GM18498 (cell line): ENCODE data around the gene IFNGR2.
A peak's percentile ranks its signal among the peaks of the same experiment; 100 is the strongest.
"Not testable (repeated sequence)": the region's sequence is repeated elsewhere in the genome, so short reads cannot be mapped to it uniquely, and the experiment has no call there.

Source experiments
- ATAC-seq: cut with Tn5 transposase; IDR thresholded peaks from one replicate; pipeline ENCODE4 v1.9.1; 2021; ENCODE audit warnings: mild to moderate bottlenecking, moderate library complexity; ENCODE audit not compliant: unreplicated experiment

Gene IFNGR2

GRCh38 chr21:33401630-33401992, 1.6 kb upstream of the IFNGR2 start:
- no peak for ATAC-seq

GRCh38 chr21:33402001-33402979, 923 bp upstream of the IFNGR2 start:
- ATAC-seq, result no peak

- ATAC-seq, result peak; percentile 27
These were observed 773 bp downstream of the IFNGR2 start for GRCh38 chr21:33403786-33404585.

DNA sequence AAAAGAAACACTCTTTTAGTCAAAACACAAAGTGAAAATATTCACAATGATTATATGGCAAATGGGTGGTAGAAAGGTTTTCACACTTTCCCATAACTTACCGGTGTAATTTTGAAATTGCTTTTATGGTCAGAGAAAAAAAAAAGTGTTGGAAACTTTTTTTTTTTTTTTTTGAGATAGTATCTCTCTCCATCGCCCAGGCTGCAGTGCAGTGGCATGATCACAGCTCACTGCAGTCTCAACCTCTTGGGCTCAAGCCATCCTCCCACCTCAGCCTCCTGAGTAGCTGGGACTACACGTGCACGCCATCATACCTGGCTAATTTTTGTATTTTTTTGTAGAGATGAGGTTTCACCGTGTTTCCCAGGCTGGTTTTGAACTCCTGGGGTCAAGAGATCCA, 3.3 kb downstream of the IFNGR2 start:
- ATAC-seq, result no peak

- ATAC-seq, result no peak
These were observed 8.8 kb downstream of the IFNGR2 start for GRCh38 chr21:33411949-33412430.

- ATAC-seq, result not testable (repeated sequence)
These were observed 9.2 kb downstream of the IFNGR2 start for GRCh38 chr21:33412439-33412831.

GRCh38 chr21:33412832-33413519, 9.8 kb downstream of the IFNGR2 start:
- ATAC-seq, result no peak

- no peak for ATAC-seq
These were observed 10.9 kb downstream of the IFNGR2 start for GRCh38 chr21:33414068-33414467.

- no peak for ATAC-seq
These were observed 11.7 kb downstream of the IFNGR2 start for GRCh38 chr21:33414926-33415325.

DNA sequence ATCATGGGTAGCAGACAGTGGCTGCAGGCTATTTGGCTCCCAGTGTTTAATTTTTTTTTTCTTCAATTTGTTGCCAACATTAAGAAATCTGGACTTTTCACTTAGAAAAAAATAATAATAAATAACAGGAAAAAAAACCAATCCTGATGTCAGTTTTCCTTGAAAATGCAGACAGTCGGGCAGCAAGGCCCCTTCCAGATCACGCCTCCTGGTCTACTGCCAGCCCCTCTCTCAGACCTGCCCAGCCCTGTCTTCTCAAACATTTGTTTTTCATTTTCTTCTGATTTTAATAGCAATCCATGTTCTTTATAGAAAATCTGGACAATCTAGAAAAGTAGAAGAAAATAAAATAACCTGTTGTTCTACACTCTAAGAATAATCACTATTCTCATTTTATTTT, 15.5 kb downstream of the IFNGR2 start:
- ATAC-seq, result no peak

GRCh38 chr21:33419538-33420123, 16.4 kb downstream of the IFNGR2 start:
- ATAC-seq, result no peak

DNA sequence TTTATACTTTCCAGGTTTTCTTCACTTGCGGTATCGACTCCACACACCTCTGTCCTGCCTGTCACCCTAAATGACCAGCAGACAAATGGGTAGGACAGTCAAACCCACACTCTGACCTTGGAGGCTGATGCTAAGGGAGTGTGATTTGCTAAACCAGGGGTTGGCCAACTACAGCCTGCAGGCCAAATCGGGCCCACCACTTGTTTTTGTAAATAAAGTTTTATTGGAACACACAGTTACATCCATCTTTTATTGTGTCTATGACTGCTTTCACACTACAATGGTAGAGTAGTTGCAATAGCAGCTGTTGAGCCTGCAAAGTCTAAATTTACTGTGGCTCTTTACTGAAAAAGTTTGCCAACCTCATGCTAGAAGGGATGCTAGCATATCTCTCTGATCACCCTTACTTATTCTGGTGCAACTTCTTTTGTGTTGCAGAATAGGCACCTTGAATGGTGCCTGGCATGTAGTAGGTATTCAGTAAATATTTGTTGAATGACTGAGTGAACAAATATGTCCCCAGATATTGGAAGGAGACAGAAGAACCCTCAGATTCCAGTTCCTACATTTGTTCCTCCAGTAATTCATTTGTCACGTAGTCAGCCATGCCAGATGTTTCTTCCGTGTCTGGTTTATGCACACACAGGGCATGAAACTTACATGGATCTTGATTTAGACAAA, 18.6 kb downstream of the IFNGR2 start:
- ATAC-seq, result no peak

GRCh38 chr21:33424214-33424613, 21.0 kb downstream of the IFNGR2 start:
- no peak for ATAC-seq

GRCh38 chr21:33425825-33426224, 22.6 kb downstream of the IFNGR2 start:
- ATAC-seq, result no peak

- no peak for ATAC-seq
These were observed 23.8 kb downstream of the IFNGR2 start for GRCh38 chr21:33427051-33427450.

DNA sequence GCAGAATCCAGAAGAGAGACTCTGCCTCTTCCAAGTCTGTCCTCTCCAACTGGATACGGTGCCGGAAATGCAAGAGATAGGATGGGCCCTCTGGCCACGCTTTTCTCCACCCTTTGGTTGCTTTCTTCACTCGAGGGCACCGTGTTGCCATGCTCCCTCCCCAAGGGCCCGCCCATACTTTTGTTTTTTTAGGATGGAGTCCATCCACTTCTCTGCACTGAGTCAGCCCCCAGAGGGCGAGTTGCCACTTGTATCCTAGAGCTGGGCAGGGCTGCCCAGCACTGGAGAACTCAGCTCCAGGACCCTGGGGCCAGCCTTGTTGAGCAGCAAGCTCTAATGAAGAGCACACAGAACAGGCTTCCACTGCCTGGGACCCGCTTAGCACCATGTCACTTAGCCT, 25.5 kb downstream of the IFNGR2 start:
- no peak for ATAC-seq

DNA sequence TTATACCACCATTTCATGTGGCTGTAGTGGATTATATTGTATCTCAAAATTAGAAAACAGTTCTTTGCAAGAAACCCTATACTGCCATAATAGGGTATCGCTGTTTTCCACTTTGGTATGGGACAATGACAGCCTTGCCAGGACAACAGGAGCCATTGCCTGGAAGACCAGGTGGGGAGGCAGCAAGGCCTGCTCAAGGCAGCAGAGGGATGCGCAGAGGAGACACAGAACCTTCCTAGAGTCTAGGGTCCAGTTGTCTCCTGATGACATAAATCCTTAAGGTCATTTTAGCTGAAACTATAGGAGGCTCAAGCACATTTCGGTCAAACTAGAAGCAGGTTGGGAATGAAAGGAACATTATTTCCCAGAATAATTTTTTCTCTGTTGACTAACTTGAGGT, 27.6 kb downstream of the IFNGR2 start:
- ATAC-seq, result no peak

GRCh38 chr21:33432496-33432895, 29.3 kb downstream of the IFNGR2 start:
- no peak for ATAC-seq

- ATAC-seq, result no peak
These were observed 29.8 kb downstream of the IFNGR2 start for GRCh38 chr21:33433001-33433400.

DNA sequence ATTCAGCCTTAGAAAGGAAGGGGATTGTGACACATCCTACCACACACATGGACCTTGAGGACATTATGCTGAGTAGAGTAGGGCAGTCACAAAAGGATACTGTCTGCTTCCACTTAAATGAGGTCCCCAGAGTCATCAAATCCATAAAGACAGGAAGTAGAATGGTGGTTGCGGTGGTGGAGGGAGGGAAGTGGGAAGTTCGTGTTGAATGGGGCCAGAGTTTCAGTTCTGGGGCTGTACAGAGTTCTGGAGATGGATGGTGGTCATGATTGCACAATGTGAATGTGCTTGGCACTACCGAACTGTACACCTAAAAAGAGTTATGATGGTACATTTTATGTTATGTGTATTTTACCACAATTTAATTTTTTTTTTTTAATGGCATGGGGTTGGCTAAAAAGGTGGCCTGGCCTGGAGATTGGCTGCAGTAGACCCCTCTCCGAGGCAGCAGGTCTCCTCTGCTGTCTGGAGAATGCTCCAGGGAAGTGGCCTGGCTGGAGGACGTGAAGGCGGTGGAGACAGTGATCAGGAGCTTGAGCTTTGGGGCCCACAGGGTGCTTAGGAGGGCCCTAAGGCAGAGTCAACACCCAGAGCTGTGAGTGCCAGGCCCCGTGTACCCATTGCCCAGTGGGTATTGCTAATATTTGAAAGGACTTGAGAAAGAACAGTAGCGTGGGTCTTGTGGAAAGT, 30.4 kb downstream of the IFNGR2 start:
- no peak for ATAC-seq
